Effector CD4-positive, alpha-beta T cell (primary cell): ENCODE results near the gene BCLAF1.

Experiments used
- DNase-seq: peaks from one replicate; pipeline ENCODE4 v3.0.0-alpha.2; 2020
- total RNA-seq: gene quantifications from one replicate; lab custom pipeline; 2026; lab: John Stamatoyannopoulos, UW

Gene BCLAF1, protein sequence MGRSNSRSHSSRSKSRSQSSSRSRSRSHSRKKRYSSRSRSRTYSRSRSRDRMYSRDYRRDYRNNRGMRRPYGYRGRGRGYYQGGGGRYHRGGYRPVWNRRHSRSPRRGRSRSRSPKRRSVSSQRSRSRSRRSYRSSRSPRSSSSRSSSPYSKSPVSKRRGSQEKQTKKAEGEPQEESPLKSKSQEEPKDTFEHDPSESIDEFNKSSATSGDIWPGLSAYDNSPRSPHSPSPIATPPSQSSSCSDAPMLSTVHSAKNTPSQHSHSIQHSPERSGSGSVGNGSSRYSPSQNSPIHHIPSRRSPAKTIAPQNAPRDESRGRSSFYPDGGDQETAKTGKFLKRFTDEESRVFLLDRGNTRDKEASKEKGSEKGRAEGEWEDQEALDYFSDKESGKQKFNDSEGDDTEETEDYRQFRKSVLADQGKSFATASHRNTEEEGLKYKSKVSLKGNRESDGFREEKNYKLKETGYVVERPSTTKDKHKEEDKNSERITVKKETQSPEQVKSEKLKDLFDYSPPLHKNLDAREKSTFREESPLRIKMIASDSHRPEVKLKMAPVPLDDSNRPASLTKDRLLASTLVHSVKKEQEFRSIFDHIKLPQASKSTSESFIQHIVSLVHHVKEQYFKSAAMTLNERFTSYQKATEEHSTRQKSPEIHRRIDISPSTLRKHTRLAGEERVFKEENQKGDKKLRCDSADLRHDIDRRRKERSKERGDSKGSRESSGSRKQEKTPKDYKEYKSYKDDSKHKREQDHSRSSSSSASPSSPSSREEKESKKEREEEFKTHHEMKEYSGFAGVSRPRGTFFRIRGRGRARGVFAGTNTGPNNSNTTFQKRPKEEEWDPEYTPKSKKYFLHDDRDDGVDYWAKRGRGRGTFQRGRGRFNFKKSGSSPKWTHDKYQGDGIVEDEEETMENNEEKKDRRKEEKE
- 934 reads per million, percentile 99 among the genes with 10 or more reads in this experiment for total RNA-seq

DNA sequence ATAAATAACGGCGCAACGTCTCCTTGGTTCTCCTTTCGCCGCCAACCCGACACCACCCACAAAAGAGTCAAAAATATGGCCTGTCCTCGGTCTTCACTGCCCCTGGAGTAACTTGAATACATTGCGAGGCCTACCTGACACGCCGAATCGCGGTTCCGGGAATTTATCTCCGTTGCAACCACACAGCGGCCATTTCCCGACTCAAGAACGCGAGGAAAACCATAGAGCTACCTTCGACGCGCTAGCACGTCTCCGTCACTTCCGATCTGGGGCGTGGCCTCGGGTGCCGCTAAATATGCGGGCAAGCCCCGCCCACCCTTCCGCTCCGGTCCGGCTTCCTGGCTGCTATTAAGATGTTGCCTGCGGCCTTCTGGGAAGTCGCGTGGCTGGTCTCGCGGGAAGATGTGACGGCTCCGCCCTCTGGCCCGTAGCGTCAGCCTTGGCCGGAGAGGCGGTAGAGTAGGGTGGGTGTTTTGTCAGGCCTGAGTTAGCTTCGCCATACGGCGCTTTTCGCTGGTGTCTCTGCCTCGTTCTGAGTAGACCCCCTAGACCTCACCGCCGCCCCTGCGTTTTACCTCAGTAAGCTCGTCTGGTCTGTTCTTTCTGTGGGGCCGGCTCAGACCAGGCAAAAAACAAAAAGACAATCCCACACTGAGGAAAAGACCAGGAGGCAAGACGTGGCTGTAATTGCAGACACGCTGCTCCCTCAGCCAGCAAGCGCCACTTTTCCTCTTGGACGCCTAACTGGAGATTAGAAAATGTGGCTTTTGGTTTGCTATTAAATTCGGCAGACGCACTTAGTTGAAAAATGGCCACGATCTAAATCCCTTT lies at the start of gene BCLAF1:
BCLAF1 (minus strand) TSS at position 268 of the 831 bp plus-strand sequence. CDS start 9,980 bp downstream, outside the sequence.
- DNase-seq = peak; percentile 100

DNA sequence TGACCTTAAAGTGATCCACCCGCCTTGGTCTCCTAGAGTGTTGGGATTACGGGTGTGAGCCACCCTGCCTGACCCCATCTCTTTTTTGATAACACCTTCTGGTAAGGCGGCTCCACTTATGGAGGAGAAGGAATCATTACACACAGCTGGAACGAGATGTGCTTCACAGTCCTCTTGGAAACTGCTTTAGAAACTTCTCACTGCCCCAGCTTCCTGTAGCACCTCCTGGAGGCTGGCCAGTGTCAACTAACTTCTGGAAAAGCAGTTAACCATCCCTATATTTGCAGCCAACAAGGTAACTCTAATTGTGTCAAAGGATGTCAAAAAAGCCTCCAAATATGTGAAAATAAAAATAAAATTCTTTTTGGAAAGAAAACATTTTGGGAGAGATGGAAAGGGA lies 48.8 kb upstream of the BCLAF1 start:
- no peak for DNase-seq

DNA sequence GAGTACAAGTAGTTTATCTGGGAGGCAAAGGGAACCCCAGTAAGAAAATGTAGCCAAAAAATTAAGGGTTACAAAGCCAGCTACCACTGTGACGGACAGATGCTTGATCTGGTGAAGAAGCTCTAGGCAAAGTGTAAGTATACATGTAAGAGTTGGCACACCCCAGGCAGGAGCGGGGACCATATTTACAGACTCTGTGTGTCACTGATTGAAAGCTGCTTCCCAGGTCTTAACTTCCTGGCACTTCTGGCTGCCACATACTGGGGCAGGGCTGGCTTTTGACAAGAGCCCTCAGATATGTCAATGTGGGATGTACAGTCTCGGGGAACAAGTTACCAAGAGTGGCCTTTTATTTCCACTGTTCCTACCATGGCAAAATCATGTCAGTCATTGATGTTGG lies 48.0 kb upstream of the BCLAF1 start:
- no peak for DNase-seq

- DNase-seq = no peak
Measured at GRCh38 chr6:136337121-136337520, 47.5 kb upstream of the BCLAF1 start.

GRCh38 chr6:136335736-136336363 lies 46.2 kb upstream of the BCLAF1 start:
- DNase-seq = no peak

DNA sequence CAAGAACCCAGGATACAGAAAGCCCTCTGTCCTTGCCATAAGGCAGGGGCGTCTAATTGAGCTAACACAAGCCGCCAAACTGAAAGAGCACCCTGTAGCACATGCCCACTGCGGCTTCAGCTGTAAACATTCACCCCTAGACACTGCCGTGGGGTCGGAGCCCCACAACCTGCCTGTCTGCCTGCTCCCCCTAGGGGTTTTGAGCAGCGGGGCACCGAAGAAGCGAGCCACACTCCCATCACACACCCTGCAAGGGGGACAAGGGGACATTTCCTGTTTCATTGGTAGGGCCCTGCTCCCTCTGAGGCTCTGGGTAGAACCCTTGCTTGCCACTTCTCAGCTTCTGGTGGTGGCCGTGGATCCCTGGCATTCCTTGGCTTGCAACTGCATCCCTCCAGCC lies 45.2 kb upstream of the BCLAF1 start:
- no peak for DNase-seq

DNA sequence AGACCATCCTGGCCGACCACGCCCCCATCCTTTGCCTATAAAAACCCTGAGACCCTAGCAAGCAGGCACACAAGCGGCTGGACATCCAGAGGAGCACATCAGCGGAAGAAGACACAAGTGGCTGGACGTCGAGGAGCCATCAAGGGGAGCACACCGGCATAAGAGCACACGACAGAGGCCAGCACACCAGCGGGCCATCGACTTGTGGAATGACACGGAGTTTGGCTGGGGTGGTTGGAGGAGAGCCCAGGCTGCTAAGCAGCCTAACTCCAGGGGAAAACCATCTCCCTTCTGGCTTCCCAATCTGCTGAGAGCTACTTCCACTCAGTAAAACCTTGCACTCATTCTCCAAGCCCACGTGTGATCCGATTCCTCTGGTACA lies 44.8 kb upstream of the BCLAF1 start:
- DNase-seq = no peak

DNA sequence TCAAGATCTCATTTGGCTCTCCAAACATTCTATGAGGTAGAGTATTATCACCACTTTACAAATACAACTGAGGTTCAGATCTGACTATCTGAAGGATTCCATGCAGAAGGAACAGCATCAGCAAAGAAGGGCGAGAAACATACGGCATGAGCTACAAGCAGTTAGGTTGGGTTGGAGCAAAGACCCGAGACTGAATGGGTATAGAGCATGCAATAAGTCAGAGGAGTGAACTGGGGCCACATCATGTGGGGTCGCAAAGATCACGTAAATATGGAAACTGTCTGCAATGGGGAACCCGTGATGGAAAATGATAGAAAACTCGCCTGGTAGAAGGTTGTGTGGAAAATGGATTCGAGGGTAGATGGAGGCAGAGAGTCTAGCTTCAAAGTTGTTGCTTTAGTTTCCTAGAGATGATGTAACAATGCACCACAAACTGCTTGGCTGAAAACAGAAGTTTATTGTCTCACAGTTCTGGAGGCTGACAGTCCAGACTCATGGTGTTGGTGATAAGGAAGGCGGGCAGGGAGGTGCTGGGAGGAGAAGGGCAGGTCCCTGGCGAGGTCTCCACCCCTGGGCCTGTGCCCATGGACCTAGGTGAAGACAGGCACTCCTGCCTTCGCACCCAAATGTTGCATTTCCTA lies 44.3 kb upstream of the BCLAF1 start:
- no peak for DNase-seq

DNA sequence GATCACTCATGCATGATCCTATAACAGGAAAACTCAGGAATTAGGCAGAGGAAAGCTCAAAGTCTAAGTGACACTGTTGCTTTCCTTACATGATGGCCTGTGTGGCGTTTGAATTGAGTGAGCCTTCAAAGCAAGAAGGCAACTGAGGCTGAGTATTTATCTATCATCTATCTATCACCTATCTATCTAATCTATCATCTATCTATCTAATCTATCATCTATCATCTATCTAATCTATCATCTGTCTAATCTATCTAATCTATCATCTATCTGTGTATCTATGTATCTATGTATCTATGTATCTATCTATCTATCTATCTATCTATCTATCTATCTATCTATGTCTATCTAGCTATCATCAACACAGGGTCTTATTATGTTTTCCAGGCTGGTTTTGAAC lies 41.8 kb upstream of the BCLAF1 start:
- no peak for DNase-seq

DNA sequence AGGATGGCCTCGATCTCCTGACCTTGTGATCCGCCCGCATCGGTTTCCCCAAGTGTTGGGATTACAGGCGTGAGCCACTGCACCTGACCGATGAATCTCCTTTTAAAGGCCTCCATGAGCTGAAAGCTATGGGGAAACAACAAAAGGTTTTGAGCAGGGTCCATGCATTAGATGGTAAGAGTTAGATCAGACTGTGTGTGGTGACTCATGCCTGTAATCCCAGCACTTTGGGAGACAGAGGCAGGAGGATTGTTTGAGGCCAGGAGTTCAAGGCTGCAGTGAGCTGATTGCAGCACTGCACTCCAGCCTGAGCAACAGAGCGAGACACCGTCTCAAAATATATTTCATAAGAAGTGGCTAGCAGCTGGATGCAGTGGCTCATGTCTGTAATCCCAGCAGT lies 41.0 kb upstream of the BCLAF1 start:
- DNase-seq = no peak

- DNase-seq = no peak
Measured at GRCh38 chr6:136326038-136326553, 36.5 kb upstream of the BCLAF1 start.

- no peak for DNase-seq
Measured at GRCh38 chr6:136324686-136325380, 35.2 kb upstream of the BCLAF1 start.

DNA sequence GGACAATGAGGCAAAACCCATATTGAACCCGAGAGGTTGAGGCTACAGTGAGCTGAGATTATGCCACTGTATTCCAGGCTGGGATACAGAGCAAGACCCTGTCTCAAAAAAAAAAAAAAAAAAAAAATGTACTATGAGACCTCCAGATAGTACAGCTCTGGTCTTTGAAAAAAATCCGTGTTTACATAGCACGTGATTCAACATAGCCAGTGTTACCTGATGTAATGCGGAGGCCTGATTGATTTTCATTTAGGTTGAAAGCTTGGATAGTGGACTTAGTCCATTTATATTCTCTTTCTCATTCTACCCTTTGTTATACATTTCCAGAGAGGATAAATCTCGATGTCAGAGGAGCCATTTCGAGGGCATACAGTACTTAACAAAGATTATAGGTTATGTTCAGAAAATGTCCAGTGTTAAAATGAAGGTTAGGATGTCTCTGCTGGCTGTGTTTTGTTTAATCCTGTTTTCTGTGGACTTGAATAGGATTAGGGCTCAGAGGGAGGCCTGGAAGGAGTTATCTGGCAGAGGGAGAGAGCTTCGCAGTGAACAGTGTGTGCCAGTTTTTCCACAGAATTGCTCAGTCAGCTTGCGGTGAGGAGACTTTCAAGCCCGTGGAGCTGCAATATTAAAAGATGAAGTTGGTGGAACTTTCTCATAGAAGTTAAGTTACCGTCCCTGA lies 33.9 kb upstream of the BCLAF1 start:
- DNase-seq = no peak

DNA sequence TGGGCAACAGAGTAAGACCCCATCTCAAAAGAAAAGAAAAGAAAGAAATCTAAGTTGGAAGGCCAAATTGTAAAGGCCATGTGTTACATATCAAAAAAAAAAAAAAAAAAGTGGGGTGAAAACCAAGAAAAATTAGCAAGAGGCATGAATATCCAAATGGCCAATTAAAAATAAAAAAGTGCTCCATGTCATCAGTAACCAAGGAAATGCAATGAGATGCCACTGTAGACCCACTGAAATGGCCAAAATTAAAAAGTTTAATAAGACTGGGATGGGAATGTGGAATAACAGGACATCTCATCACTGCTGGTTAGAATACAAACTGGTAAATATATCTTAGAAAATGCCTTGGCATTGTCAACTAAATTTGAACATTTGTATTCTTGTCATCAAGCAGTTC lies 30.1 kb upstream of the BCLAF1 start:
- no peak for DNase-seq

DNA sequence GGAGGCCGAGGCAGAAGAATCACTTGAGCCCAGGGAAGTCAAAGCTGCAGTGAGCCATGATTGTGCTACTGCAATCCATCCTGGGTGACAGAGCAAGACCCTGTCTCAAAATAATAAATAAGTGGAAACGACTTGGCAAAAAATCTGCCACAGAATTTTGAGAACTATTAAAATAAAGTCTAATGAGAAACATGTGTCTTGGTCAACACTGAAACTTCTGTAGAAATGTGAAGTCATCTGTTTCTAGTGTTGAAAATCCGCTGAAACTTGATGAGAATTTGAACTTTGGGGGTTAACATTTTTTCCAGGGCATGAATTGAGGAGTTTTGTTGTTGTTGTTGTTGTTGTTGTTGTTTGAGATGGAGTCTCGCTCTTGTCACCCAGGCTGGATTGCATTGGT lies 29.0 kb upstream of the BCLAF1 start:
- no peak for DNase-seq

GRCh38 chr6:136317971-136318370 lies 28.3 kb upstream of the BCLAF1 start:
- no peak for DNase-seq

DNA sequence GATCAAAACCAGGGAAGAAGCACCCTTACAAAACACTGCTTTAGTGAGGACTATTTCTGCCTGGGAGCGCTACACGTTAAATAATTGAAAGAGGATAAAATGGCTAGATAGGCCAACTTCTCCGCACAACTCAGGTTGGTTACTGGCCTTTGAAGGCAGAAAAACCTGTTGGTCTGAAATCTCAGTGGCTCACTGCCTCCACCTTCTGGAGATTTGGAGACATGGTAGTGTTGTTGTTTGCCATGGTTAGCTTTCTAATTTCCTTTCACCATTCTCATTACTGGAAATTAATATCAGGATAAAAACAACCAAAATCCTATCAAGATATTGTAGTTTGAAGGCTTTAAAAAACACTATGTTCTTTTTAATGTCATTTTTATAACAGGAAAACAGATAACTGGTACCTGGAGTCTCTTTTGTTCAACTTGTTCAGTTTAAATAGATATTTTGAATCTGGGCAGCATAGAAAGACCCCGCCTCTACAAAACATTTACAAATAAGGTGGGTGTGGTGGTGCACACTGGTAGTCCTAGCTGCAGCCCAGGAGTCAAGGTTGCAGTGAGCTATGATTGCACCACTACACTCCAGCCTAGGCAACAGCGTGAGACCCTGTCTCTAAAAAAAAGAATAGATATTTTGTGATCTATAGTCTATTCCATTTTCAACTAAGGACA lies 27.5 kb upstream of the BCLAF1 start:
- DNase-seq = peak; percentile 57

GRCh38 chr6:136315594-136315993 lies 25.9 kb upstream of the BCLAF1 start:
- no peak for DNase-seq

DNA sequence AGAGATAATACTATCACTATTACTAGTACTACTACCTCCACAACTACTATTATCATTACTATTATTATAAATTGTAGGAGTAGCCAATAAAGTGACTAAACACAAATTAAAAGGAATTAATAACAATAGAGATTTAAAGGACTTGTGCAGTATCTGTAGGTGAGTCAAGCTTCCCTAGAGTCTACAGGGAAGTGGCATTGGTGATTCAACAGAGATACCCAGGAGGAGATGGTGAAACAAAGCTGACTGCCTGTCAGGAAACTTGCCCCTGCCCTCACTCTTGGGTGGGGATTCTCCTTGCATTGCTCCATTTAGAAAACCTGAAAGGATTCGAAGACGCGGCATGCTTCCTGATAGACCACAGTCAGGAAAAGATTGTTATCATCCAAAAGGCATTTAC lies 23.3 kb upstream of the BCLAF1 start:
- DNase-seq = no peak
